Osteoblast (primary cell): ENCODE data around the gene MOB2. TPM values are rescaled to one million over a fixed set of nuclear protein-coding genes. Genes with fewer than 3 reads are reported as not detected.

Source experiments
- DNase-seq: peaks from one replicate; pipeline ENCODE4 v3.0.0; 2011; ENCODE audit warnings: low spot score, mixed read lengths; ENCODE audit not compliant: insufficient read length; ENCODE audit errors: missing footprints
- H2AFZ ChIP-seq: 2 replicates; pipeline ENCODE4 v1.6.0; 2011; ENCODE audit warnings: mild to moderate bottlenecking, low read length
- H3K27ac ChIP-seq: 2 replicates; pipeline ENCODE4 v1.5.1; 2011; ENCODE audit warnings: mild to moderate bottlenecking, low read depth, low read length, moderate library complexity
- H3K27me3 ChIP-seq: 2 replicates; pipeline ENCODE4 v1.6.0; 2012; ENCODE audit warnings: mild to moderate bottlenecking, control low read depth, inconsistent platforms, low read length, moderate library complexity; ENCODE audit not compliant: insufficient read depth
- H3K36me3 ChIP-seq: 2 replicates; pipeline ENCODE4 v1.5.1; 2011; ENCODE audit warnings: mild to moderate bottlenecking, low read length, control low read depth, moderate library complexity; ENCODE audit not compliant: insufficient read depth
- H3K4me1 ChIP-seq: 2 replicates; pipeline ENCODE4 v1.5.1; 2011; ENCODE audit warnings: mild to moderate bottlenecking, low read length, control low read depth, moderate library complexity; ENCODE audit not compliant: insufficient read depth
- H3K4me2 ChIP-seq: 2 replicates; pipeline ENCODE4 v1.6.0; 2011; ENCODE audit warnings: mild to moderate bottlenecking, low read length; ENCODE audit not compliant: insufficient read depth
- H3K4me3 ChIP-seq: fragments of 200-600 bp; sonication (generic); 3 replicates; pipeline ENCODE4 v1.5.1; 2012; ENCODE audit warnings: mild to moderate bottlenecking, low read length, inconsistent platforms; ENCODE audit not compliant: insufficient read depth
- H3K79me2 ChIP-seq: 2 replicates; pipeline ENCODE4 v1.6.0; 2012; ENCODE audit warnings: mild to moderate bottlenecking, low read length, control low read depth, inconsistent platforms; ENCODE audit not compliant: insufficient read depth
- H3K9me3 ChIP-seq: 2 replicates; pipeline ENCODE4 v1.5.1; 2011; ENCODE audit warnings: low read depth, low read length, control low read depth
- H4K20me1 ChIP-seq: 2 replicates; pipeline ENCODE4 v1.6.0; 2012; ENCODE audit warnings: mild to moderate bottlenecking, low read length, control low read depth; ENCODE audit not compliant: insufficient read depth
- CTCF ChIP-seq: IDR thresholded peaks from 2 replicates; pipeline ENCODE4 v1.5.1; 2011; ENCODE audit warnings: mild to moderate bottlenecking, low read depth, low read length, moderate library complexity; ENCODE audit errors: extremely low read depth
- total RNA-seq: library from RNA; depleted of rRNA; stranded (reverse); fragments of >200 nt; gene quantifications from 2 replicates; pipeline ENCODE4 v1.2.3, GENCODE V29; 2012

MOB2 gene
- total RNA-seq, 1 donor: 28.2 TPM

- TF ChIP-seq CTCF: no peak
These were observed 692 bp upstream of the MOB2 start for GRCh38 chr11:1487091-1487850.

GRCh38 chr11:1485504-1485885 lies 1.1 kb downstream of the MOB2 start:
- peak; percentile 73 for DNase-seq
- no peak overlapping the region for H2AFZ ChIP-seq
- H4K20me1 ChIP-seq: peaks cover 71% of the 10 kb centered on the region
- H3K9me3 ChIP-seq: no peaks in the 10 kb centered on the region
- H3K27ac ChIP-seq: no peak overlapping the region
- H3K4me1 ChIP-seq: peaks cover 4% of the 10 kb centered on the region
- H3K27me3 ChIP-seq: no peaks in the 10 kb centered on the region
- no peak for TF ChIP-seq CTCF
- H3K4me3 ChIP-seq: no peak overlapping the region
- H3K4me2 ChIP-seq: no peak overlapping the region
- no peaks in the 10 kb centered on the region for H3K36me3 ChIP-seq
- peaks cover 56% of the 10 kb centered on the region for H3K79me2 ChIP-seq

More at GRCh38 chr11:1487091-1487850, 692 bp upstream of the MOB2 start:
- H3K36me3 ChIP-seq: no peaks in the 10 kb centered on the region
- H3K4me2 ChIP-seq: no peak overlapping the region
- H3K4me3 ChIP-seq: no peak overlapping the region
- H4K20me1 ChIP-seq: peaks cover 82% of the 10 kb centered on the region
- H2AFZ ChIP-seq: no peak overlapping the region
- H3K4me1 ChIP-seq: peaks cover 4% of the 10 kb centered on the region
- H3K27ac ChIP-seq: no peak overlapping the region
- H3K9me3 ChIP-seq: no peaks in the 10 kb centered on the region
- no peaks in the 10 kb centered on the region for H3K27me3 ChIP-seq
- H3K79me2 ChIP-seq: peaks cover 66% of the 10 kb centered on the region
- DNase-seq: peak; percentile 44

GRCh38 chr11:1484695-1485503 lies 1.7 kb downstream of the MOB2 start:
- no peaks in the 10 kb centered on the region for H3K9me3 ChIP-seq
- no peak overlapping the region for H3K4me3 ChIP-seq
- H3K27ac ChIP-seq: no peak overlapping the region
- H2AFZ ChIP-seq: no peak overlapping the region
- no peaks in the 10 kb centered on the region for H3K36me3 ChIP-seq
- TF ChIP-seq CTCF: no peak
- peak; percentile 71 for DNase-seq
- H4K20me1 ChIP-seq: peaks cover 71% of the 10 kb centered on the region
- no peaks in the 10 kb centered on the region for H3K27me3 ChIP-seq
- no peak overlapping the region for H3K4me2 ChIP-seq
- peaks cover 4% of the 10 kb centered on the region for H3K4me1 ChIP-seq
- peaks cover 53% of the 10 kb centered on the region for H3K79me2 ChIP-seq
